GM12891 (cell line): ENCODE data around the gene LVRN.

Experiments used
- DNase-seq: peaks from one replicate; pipeline ENCODE4 v3.0.0; 2011; ENCODE audit warnings: low spot score; ENCODE audit not compliant: insufficient read length
- FAIRE-seq: peaks from 2 replicates; lab custom pipeline; 2011; peaks lifted over from hg19 to GRCh38; lab: Jason Lieb, UNC
- PAX5 ChIP-seq: IDR thresholded peaks from 2 replicates; pipeline ENCODE4 v1.6.1; 2011; ENCODE audit warnings: low read length, moderate library complexity, mild to moderate bottlenecking; ENCODE audit not compliant: insufficient read depth, severe bottlenecking
- POLR2A ChIP-seq: IDR thresholded peaks from 2 replicates; pipeline ENCODE4 v1.6.1; 2011; ENCODE audit warnings: low read depth, low read length, control low read depth
- POLR2AphosphoS5 ChIP-seq: IDR thresholded peaks from 2 replicates; pipeline ENCODE4 v1.6.1; 2011; ENCODE audit warnings: low read depth, low read length, control low read depth
- POU2F2 ChIP-seq: IDR thresholded peaks from 2 replicates; pipeline ENCODE4 v1.6.1; 2011; ENCODE audit warnings: low read depth, mild to moderate bottlenecking, control low read depth, low read length, moderate library complexity
- SPI1 ChIP-seq: IDR thresholded peaks from 2 replicates; pipeline ENCODE4 v1.6.1; 2011; ENCODE audit warnings: low read depth, low read length, control low read depth
- TAF1 ChIP-seq: IDR thresholded peaks from 2 replicates; pipeline ENCODE4 v1.6.1; 2011; ENCODE audit warnings: low read depth, low read length, control low read depth

Gene LVRN

GRCh38 chr5:116044073-116044472 is 81.8 kb downstream of the LVRN start:
- no peak for TF ChIP-seq SPI1
- no peak for TF ChIP-seq POLR2A
- no peak for TF ChIP-seq PAX5
- no peak for TF ChIP-seq TAF1
- no peak for TF ChIP-seq POLR2AphosphoS5
- TF ChIP-seq POU2F2: no peak
- FAIRE-seq (no peak), DNase-seq (no peak)

GRCh38 chr5:116045821-116046220 is 83.5 kb downstream of the LVRN start:
- no peak for TF ChIP-seq PAX5
- TF ChIP-seq POLR2AphosphoS5: no peak
- TF ChIP-seq POLR2A: no peak
- TF ChIP-seq POU2F2: no peak
- no peak for TF ChIP-seq TAF1
- no peak for TF ChIP-seq SPI1
- DNase-seq: no peak
- no peak for FAIRE-seq

GRCh38 chr5:116046261-116046660 is 84.0 kb downstream of the LVRN start:
- no peak for TF ChIP-seq PAX5
- TF ChIP-seq TAF1: no peak
- no peak for TF ChIP-seq POU2F2
- no peak for TF ChIP-seq POLR2A
- no peak for TF ChIP-seq POLR2AphosphoS5
- no peak for TF ChIP-seq SPI1
- DNase-seq: no peak
- no peak for FAIRE-seq

GRCh38 chr5:116046823-116047222 is 84.5 kb downstream of the LVRN start:
- FAIRE-seq: no peak
- TF ChIP-seq SPI1 (no peak), POU2F2 (no peak), POLR2A (no peak), POLR2AphosphoS5 (no peak)
- DNase-seq: no peak

- FAIRE-seq (no peak), DNase-seq (no peak)
- no peak for TF ChIP-seq POLR2AphosphoS5
- TF ChIP-seq POU2F2: no peak
- no peak for TF ChIP-seq PAX5
Observed at GRCh38 chr5:116058346-116058936, 96.2 kb downstream of the LVRN start.

GRCh38 chr5:116062352-116062751 is 100.1 kb downstream of the LVRN start:
- FAIRE-seq (no peak), DNase-seq (no peak)
- TF ChIP-seq POLR2A (no peak), PAX5 (no peak), TAF1 (no peak), POU2F2 (no peak), SPI1 (no peak), POLR2AphosphoS5 (no peak)

- DNase-seq: no peak
- no peak for TF ChIP-seq POLR2AphosphoS5
- no peak for TF ChIP-seq POLR2A
- no peak for TF ChIP-seq POU2F2
- TF ChIP-seq SPI1: no peak
- no peak for TF ChIP-seq TAF1
- TF ChIP-seq PAX5: no peak
- FAIRE-seq: no peak
Observed at GRCh38 chr5:116063950-116064349, 101.7 kb downstream of the LVRN start.

- FAIRE-seq (no peak), DNase-seq (no peak)
- TF ChIP-seq POU2F2: no peak
- TF ChIP-seq SPI1: no peak
- TF ChIP-seq TAF1: no peak
- no peak for TF ChIP-seq POLR2A
Observed at GRCh38 chr5:116068028-116068632, 105.9 kb downstream of the LVRN start.

- DNase-seq: no peak
- no peak for TF ChIP-seq POLR2AphosphoS5
- TF ChIP-seq POLR2A: no peak
- TF ChIP-seq SPI1: no peak
- TF ChIP-seq TAF1: no peak
- no peak for TF ChIP-seq PAX5
- TF ChIP-seq POU2F2: no peak
- FAIRE-seq: no peak
Observed at GRCh38 chr5:116071211-116071610, 108.9 kb downstream of the LVRN start.

- DNase-seq (no peak), FAIRE-seq (peak; percentile 5)
- TF ChIP-seq TAF1 (no peak), POLR2A (no peak), PAX5 (no peak), POU2F2 (no peak), SPI1 (no peak), POLR2AphosphoS5 (no peak)
Observed at GRCh38 chr5:116075191-116075831, 113.0 kb downstream of the LVRN start.
